SK-N-MC (cell line): ENCODE results near the gene DQX1.

ENCODE experiments used
- EZH2 ChIP-seq: fragments of 200-600 bp; sonication (generic); IDR thresholded peaks from one replicate; pipeline ENCODE4 v1.6.1; 2017; ENCODE audit warnings: antibody characterized with exemption
- POLR2AphosphoS5 ChIP-seq: IDR thresholded peaks from 2 replicates; pipeline ENCODE4 v1.6.1; 2012; ENCODE audit warnings: mild to moderate bottlenecking, low read depth, low read length, borderline replicate concordance

- TF ChIP-seq POLR2AphosphoS5 (no peak), EZH2 (no peak)
Observed at GRCh38 chr2:74528600-74529356, 2.7 kb upstream of the DQX1 start.
